ENCODE measurements around the gene RANBP9.

- TF ChIP-seq GABPA (IDR thresholded peaks at IDR 0.05 in 1 of 2, conservative IDR thresholded peaks at IDR 0.05 in 1 of 2) (no peak), SP1 (IDR thresholded peaks at IDR 0.05) (no peak), RAD21 (IDR thresholded peaks at IDR 0.05) (no peak), YY1 (IDR thresholded peaks at IDR 0.05) (no peak), FOXA1 (IDR thresholded peaks at IDR 0.05) (no peak)
- TF ChIP-seq, protein P1, sequence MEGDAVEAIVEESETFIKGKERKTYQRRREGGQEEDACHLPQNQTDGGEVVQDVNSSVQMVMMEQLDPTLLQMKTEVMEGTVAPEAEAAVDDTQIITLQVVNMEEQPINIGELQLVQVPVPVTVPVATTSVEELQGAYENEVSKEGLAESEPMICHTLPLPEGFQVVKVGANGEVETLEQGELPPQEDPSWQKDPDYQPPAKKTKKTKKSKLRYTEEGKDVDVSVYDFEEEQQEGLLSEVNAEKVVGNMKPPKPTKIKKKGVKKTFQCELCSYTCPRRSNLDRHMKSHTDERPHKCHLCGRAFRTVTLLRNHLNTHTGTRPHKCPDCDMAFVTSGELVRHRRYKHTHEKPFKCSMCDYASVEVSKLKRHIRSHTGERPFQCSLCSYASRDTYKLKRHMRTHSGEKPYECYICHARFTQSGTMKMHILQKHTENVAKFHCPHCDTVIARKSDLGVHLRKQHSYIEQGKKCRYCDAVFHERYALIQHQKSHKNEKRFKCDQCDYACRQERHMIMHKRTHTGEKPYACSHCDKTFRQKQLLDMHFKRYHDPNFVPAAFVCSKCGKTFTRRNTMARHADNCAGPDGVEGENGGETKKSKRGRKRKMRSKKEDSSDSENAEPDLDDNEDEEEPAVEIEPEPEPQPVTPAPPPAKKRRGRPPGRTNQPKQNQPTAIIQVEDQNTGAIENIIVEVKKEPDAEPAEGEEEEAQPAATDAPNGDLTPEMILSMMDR (IDR thresholded peaks at IDR 0.05; ENCODE audit: low read depth, low read length, missing input control): no peak
- TF ChIP-seq, protein P2, sequence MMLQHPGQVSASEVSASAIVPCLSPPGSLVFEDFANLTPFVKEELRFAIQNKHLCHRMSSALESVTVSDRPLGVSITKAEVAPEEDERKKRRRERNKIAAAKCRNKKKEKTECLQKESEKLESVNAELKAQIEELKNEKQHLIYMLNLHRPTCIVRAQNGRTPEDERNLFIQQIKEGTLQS (IDR thresholded peaks at IDR 0.05): no peak
Measured at GRCh38 chr6:13715444-13715883, 3.8 kb upstream of the RANBP9 start.

Measured in liver (tissue), 3 donors.